Lower lobe of right lung (tissue), 2 donors: ENCODE measurements around the gene CDC25C. TPM values are rescaled to one million over a fixed set of nuclear protein-coding genes. Genes with fewer than 3 reads are reported as not detected.

ENCODE experiments used
- ATAC-seq, 2 donors: fragments of 200-7000 bp; cut with Tn5 transposase; one replicate each; pipeline ENCODE4 v1.9.1; 2020 to 2022; ENCODE audit warnings: mild to moderate bottlenecking in 2 of 2, moderate library complexity in 2 of 2
- DNase-seq: peaks from one replicate; pipeline ENCODE4 v3.0.0-alpha.2; 2020
- H3K27ac ChIP-seq: fragments of 200-600 bp; one replicate; pipeline ENCODE4 v1.8.0; 2022
- H3K27me3 ChIP-seq: fragments of 200-600 bp; one replicate; pipeline ENCODE4 v1.8.0; 2022; ENCODE audit warnings: low read depth
- H3K36me3 ChIP-seq: fragments of 200-600 bp; one replicate; pipeline ENCODE4 v1.8.0; 2022; ENCODE audit warnings: mild to moderate bottlenecking
- H3K4me1 ChIP-seq: fragments of 200-600 bp; one replicate; pipeline ENCODE4 v1.8.0; 2022
- H3K4me3 ChIP-seq: fragments of 200-600 bp; one replicate; pipeline ENCODE4 v1.8.0; 2022; ENCODE audit warnings: mild to moderate bottlenecking
- H3K9me3 ChIP-seq: fragments of 200-600 bp; one replicate; pipeline ENCODE4 v1.8.0; 2022
- CTCF ChIP-seq: fragments of 200-600 bp; IDR thresholded peaks from one replicate; pipeline ENCODE4 v1.8.0; 2022; ENCODE audit warnings: antibody characterized with exemption, mild to moderate bottlenecking
- intact Hi-C: fragments of 100-400 bp; cut with DNase I; formaldehyde crosslinking; loops from one replicate; pipeline ENCODE4 v1.11.0; 2022
- total RNA-seq: library from RNA; stranded (reverse); fragmentation: NEBNext Ultra II Directional; extraction: Animal tissue kit (Norgen Biotek cat#: 25700); gene quantifications from one replicate; pipeline ENCODE4 v1.2.1, GENCODE V29; 2021
- donor health status: DM: no; HTN: yes; CAD: no; lungs with severe emphysema.

The CDC25C gene
- total RNA-seq, 1 donor from 2014 or later = 0.47 TPM

DNA sequence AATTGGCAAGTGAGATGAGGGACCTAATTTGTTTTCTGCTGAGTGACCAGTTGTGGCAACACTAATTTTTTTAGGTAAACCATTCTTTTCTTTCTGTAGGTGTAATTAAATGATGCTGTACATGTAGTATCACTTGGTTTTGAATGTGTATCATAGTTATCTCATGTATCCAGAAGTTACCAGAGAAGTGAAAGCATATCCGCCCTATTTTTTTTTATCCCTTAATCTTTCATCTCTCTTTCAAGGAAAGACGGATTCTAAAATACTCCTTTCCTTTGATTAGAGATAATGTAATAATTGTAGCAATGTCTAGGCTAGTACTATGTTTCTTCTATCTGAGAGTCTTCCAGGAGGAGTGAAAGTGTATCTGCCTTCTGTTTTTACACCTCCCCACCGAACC, 28.0 kb upstream of the CDC25C start:
- no peak overlapping the region for H3K4me3 ChIP-seq
- DNase-seq (no peak), ATAC-seq (no peak)
- H3K36me3 ChIP-seq = no peaks in the 10 kb centered on the region
- no peaks in the 10 kb centered on the region for H3K27me3 ChIP-seq
- TF ChIP-seq CTCF = no peak
- no peak overlapping the region for H3K27ac ChIP-seq
- peaks cover 44% of the 10 kb centered on the region for H3K4me1 ChIP-seq
- intact Hi-C loops = no loop called here
- no peaks in the 10 kb centered on the region for H3K9me3 ChIP-seq

- no peaks in the 10 kb centered on the region for H3K9me3 ChIP-seq
- no peak overlapping the region for H3K27ac ChIP-seq
- peak in 1 of 2 donors; percentile 28 for ATAC-seq
- no peak for DNase-seq
- intact Hi-C loops = no loop called here
- no peaks in the 10 kb centered on the region for H3K27me3 ChIP-seq
- no peaks in the 10 kb centered on the region for H3K36me3 ChIP-seq
- no peak for TF ChIP-seq CTCF
- peaks cover 33% of the 10 kb centered on the region for H3K4me1 ChIP-seq
- H3K4me3 ChIP-seq = peak overlapping the region; percentile 93
Observed at GRCh38 chr5:138354926-138355378, 23.3 kb upstream of the CDC25C start.

GRCh38 chr5:138354387-138354786, 22.8 kb upstream of the CDC25C start:
- no peak for TF ChIP-seq CTCF
- Histone ChIP-seq H3K4me1 (peaks cover 29% of the 10 kb centered on the region), H3K27ac (peak overlapping the region; percentile 98), H3K27me3 (no peaks in the 10 kb centered on the region), H3K4me3 (peak overlapping the region; percentile 93), H3K36me3 (peaks cover 3% of the 10 kb centered on the region), H3K9me3 (no peaks in the 10 kb centered on the region)
- intact Hi-C loops = no loop called here
- no peak for ATAC-seq
- DNase-seq = no peak

DNA sequence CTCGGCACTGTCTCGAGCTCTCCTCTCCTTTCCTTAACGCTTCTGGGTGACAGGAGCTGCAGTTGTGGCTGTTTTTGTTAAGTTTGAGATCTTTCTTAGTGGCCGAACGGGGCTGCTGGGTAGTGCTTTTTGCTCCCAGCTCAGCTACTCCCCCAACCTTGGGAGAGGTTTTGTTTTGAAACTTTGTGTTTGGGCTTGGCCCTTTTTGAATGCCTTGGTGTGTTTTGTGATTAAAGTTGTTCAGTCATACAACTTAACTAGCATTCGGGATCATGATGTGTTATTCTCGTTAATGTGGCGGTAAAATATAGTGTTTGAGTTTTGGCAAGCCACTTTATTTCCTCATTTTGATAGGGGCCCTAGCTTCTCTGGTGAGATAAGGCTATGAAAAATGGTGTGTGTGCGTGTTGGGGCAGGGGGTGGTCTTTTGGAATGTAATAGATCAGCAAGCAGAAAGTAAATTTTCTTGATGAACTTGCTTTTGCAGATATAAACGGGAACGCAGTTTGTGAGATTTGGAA, 22.0 kb upstream of the CDC25C start:
- ATAC-seq (no peak), DNase-seq (no peak)
- intact Hi-C loops = no loop called here

DNA sequence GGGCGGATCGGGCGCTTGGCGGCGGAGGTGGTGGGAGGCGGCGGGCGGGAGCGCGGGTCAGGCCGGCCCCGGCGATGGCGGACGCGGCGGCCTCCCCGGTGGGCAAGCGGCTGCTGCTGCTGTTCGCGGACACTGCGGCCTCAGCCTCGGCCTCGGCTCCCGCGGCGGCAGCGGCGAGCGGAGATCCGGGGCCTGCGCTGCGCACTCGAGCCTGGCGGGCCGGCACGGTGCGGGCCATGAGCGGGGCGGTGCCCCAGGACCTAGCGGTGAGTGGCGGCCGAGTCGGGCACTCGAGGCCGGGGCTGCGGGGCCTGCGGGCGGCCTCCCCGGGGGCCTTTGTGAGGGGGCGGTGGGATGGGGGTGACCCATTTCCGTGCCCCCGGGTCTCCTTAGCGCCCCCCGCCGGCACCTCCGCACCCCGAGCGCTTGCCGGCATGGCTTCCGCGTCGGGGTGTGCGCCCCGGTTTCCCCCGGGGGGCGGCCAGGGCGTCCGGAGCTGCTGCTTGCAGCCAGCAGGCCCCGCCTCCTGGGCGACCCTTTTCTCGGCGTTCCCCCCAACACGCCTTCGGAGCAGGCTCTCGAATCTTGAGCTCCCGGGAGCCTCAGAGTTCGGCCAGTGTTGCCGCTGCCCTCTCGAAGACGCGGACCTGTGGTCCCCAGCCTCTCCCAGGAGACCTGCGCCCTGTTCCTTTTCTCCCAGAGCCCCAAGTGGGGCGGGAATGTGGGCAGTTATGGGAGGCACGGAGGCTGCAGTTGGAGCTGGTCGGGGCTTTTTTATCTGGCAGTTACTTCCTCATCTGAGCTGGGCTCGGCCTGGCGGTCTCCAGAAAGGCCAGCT, 21.3 kb upstream of the CDC25C start:
- peak; percentile 44 for TF ChIP-seq CTCF
- Histone ChIP-seq H3K27me3 (no peaks in the 10 kb centered on the region), H3K36me3 (peaks cover 15% of the 10 kb centered on the region), H3K27ac (peak overlapping the region; percentile 98), H3K4me3 (peak overlapping the region; percentile 93), H3K4me1 (peaks cover 29% of the 10 kb centered on the region), H3K9me3 (no peaks in the 10 kb centered on the region)
- intact Hi-C loops = no loop called here
- ATAC-seq = peak; percentile 77 to 80
- peak; percentile 78 for DNase-seq

More for the DNA sequence above, 22.0 kb upstream of the CDC25C start:
- H3K4me3 ChIP-seq = peak overlapping the region; percentile 93
- no peaks in the 10 kb centered on the region for H3K27me3 ChIP-seq
- H3K4me1 ChIP-seq = peaks cover 29% of the 10 kb centered on the region
- peak overlapping the region; percentile 98 for H3K27ac ChIP-seq
- no peaks in the 10 kb centered on the region for H3K9me3 ChIP-seq
- peaks cover 9% of the 10 kb centered on the region for H3K36me3 ChIP-seq
- no peak for TF ChIP-seq CTCF
